Transverse colon (tissue), 4 donors: Measurements from ENCODE around the gene PLAC8L1. TPM values are rescaled to one million over a fixed set of nuclear protein-coding genes. Genes with fewer than 3 reads are reported as not detected.
A peak's percentile ranks its signal among the peaks of the same experiment; 100 is the strongest.

Experiments
- DNase-seq: peaks from one replicate; pipeline ENCODE4 v3.0.0-alpha.2; 2019
- H3K27ac ChIP-seq, 4 donors: fragments of 200-600 bp; sonication (generic); 2 replicates each; pipeline ENCODE4 v1.5.1; 2016 to 2018; ENCODE audit warnings: inconsistent platforms in 4 of 4
- H3K27me3 ChIP-seq: fragments of 200-600 bp; sonication (generic); 2 replicates; pipeline ENCODE4 v1.5.1; 2017; ENCODE audit warnings: inconsistent platforms
- H3K36me3 ChIP-seq, 4 donors: fragments of 200-600 bp; sonication (generic); 2 replicates each; pipeline ENCODE4 v1.5.1; 2017 to 2019; ENCODE audit warnings: inconsistent platforms in 4 of 4
- H3K4me1 ChIP-seq, 4 donors: fragments of 200-600 bp; sonication (generic); 2 replicates each; pipeline ENCODE4 v1.5.1; 2017 to 2020; ENCODE audit warnings: inconsistent platforms in 4 of 4
- H3K4me3 ChIP-seq, 4 donors: fragments of 200-600 bp; sonication (generic); 1 replicate in 1 of 4; 2 replicates in 3 of 4; pipeline versions ENCODE4 v1.5.1 to v1.6.1; 2017 to 2019; ENCODE audit warnings: inconsistent platforms in 4 of 4
- H3K9me3 ChIP-seq, 2 donors: fragments of 200-600 bp; sonication (generic); 2 replicates each; pipeline ENCODE4 v1.5.1; 2017 to 2019; ENCODE audit warnings: inconsistent platforms in 2 of 2
- CTCF ChIP-seq, 5 experiments: fragments of 200-600 bp in 3 of 5; fragments of 450-650 bp in 2 of 5; sonication (generic) in 3 of 5; IDR thresholded peaks; 1 replicate in 2 of 5; 2 replicates in 3 of 5; pipeline ENCODE4 v1.5.1; 2016 to 2017; ENCODE audit warnings: antibody characterized with exemption in 5 of 5, inconsistent platforms in 3 of 5, mild to moderate bottlenecking in 2 of 5, moderate library complexity in 1 of 5
- EP300 ChIP-seq: sonication (generic); formaldehyde crosslinking; IDR thresholded peaks from one replicate; pipeline ENCODE4 v1.6.1; 2017; ENCODE audit warnings: antibody characterized with exemption, low read depth
- POLR2A ChIP-seq: fragments of 450-650 bp; IDR thresholded peaks from one replicate; pipeline ENCODE4 v1.6.1; 2016; ENCODE audit warnings: antibody characterized with exemption, mild to moderate bottlenecking, moderate library complexity
- POLR2AphosphoS5 ChIP-seq, 3 donors: sonication (generic); formaldehyde crosslinking; IDR thresholded peaks; one replicate each; pipeline ENCODE4 v1.6.1; 2016; ENCODE audit warnings: antibody characterized with exemption in 3 of 3
- WGBS, 2 donors: methylation state at CpG; one replicate each; pipeline ENCODE4 v1.1.5; 2018; ENCODE audit warnings: low coverage in 1 of 2; 5-methylcytosine and 5-hydroxymethylcytosine counted together
- in situ Hi-C, 4 donors: fragments of 200-750 bp; cut with MboI; loops; one replicate each; pipeline versions ENCODE4 v1.15.0 to v1.15.1; 2017; ENCODE audit warnings: low sequenced_read_pairs in 3 of 4, low pct_ligation_motif_present in 1 of 4, low pct_unique_long_range_greater_than_20kb in 1 of 4
- intact Hi-C: fragments of 100-400 bp; cut with DNase I; formaldehyde crosslinking; loops from one replicate; pipeline ENCODE4 v1.15.1; 2023; ENCODE audit warnings: low total_unique reads
- total RNA-seq, 4 donors: library from RNA; depleted of rRNA; stranded (reverse); fragments of >200 nt; gene quantifications; one replicate each; pipeline ENCODE4 v1.1.0, GENCODE V29; 2016

PLAC8L1 gene
- total RNA-seq, 4 donors from 2014 or later, result not detected

- Histone ChIP-seq H3K9me3 (no peaks in the 10 kb centered on the region), H3K36me3 (no peaks in the 10 kb centered on the region), H3K27ac (peak overlapping the region in 2 of 4 donors; percentile 8 to 32), H3K4me3 (no peak overlapping the region), H3K27me3 (no peaks in the 10 kb centered on the region), H3K4me1 (peaks cover 0 to 9% (median 0%) of the 10 kb centered on the region in 4 donors)
- WGBS, 2 donors, result 31% methylated on average over 4 of the region's 4 CpGs; no CpG with 5 or more reads in 1 of the 2 donors
- intact Hi-C loops (no loop called here), in situ Hi-C loops (no loop called here)
- DNase-seq, result peak; percentile 49
- TF ChIP-seq EP300 (no peak), POLR2AphosphoS5 (IDR thresholded peaks at IDR 0.05) (peak in 1 of 3 donors; percentile 53), POLR2A (no peak)
Measured at GRCh38 chr5:146076028-146076427, 29.3 kb downstream of the PLAC8L1 start.

GRCh38 chr5:146073239-146073900 lies 32.0 kb downstream of the PLAC8L1 start:
- H3K4me3 ChIP-seq, result no peak overlapping the region
- WGBS, 2 donors, result 37 to 48% methylated on average over 4 to 9 of the region's 9 CpGs
- no peaks in the 10 kb centered on the region for H3K9me3 ChIP-seq
- TF ChIP-seq EP300, result no peak
- TF ChIP-seq POLR2AphosphoS5 (IDR thresholded peaks at IDR 0.05), result no peak
- TF ChIP-seq CTCF (IDR thresholded peaks at IDR 0.05), result no peak
- no peak for TF ChIP-seq POLR2A
- peaks cover 0 to 9% (median 0%) of the 10 kb centered on the region in 4 donors for H3K4me1 ChIP-seq
- no peaks in the 10 kb centered on the region for H3K36me3 ChIP-seq
- in situ Hi-C loops, result loop anchor here (25.0 kb wide), 3 partner anchors 161 to 1861 kb away; no protein-coding TSS in a partner anchor
- DNase-seq, result peak; percentile 15
- H3K27me3 ChIP-seq, result no peaks in the 10 kb centered on the region
- H3K27ac ChIP-seq, result no peak overlapping the region
- intact Hi-C loops, result no loop called here

GRCh38 chr5:146072595-146072994 lies 32.8 kb downstream of the PLAC8L1 start:
- peaks cover 0 to 9% (median 0%) of the 10 kb centered on the region in 4 donors for H3K4me1 ChIP-seq
- TF ChIP-seq POLR2AphosphoS5 (IDR thresholded peaks at IDR 0.05) (no peak), EP300 (no peak), POLR2A (no peak), CTCF (IDR thresholded peaks at IDR 0.05) (no peak)
- no peaks in the 10 kb centered on the region for H3K36me3 ChIP-seq
- in situ Hi-C loops (loop anchor here (25.0 kb wide), 3 partner anchors 160 to 1860 kb away; no protein-coding TSS in a partner anchor), intact Hi-C loops (no loop called here)
- 92 to 100% methylated on average over 1 to 2 of the region's 2 CpGs for WGBS, 2 donors
- H3K27ac ChIP-seq, result no peak overlapping the region
- DNase-seq, result no peak
- no peaks in the 10 kb centered on the region for H3K27me3 ChIP-seq
- no peaks in the 10 kb centered on the region for H3K9me3 ChIP-seq
- H3K4me3 ChIP-seq, result no peak overlapping the region

- no peak for DNase-seq
- no peak overlapping the region for H3K27ac ChIP-seq
- no peaks in the 10 kb centered on the region for H3K27me3 ChIP-seq
- intact Hi-C loops, result no loop called here
- H3K36me3 ChIP-seq, result no peaks in the 10 kb centered on the region
- TF ChIP-seq POLR2A (no peak), CTCF (IDR thresholded peaks at IDR 0.05) (no peak), POLR2AphosphoS5 (IDR thresholded peaks at IDR 0.05) (no peak), EP300 (no peak)
- in situ Hi-C loops, result loop anchor here (25.0 kb wide), 3 partner anchors 159 to 1859 kb away; no protein-coding TSS in a partner anchor
- no peak overlapping the region for H3K4me3 ChIP-seq
- no peaks in the 10 kb centered on the region for H3K9me3 ChIP-seq
- WGBS, 2 donors, result 67 to 68% methylated on average over 3 to 4 of the region's 4 CpGs
- H3K4me1 ChIP-seq, result peaks cover 0 to 4% (median 0%) of the 10 kb centered on the region in 4 donors
Measured at GRCh38 chr5:146071171-146071570, 34.2 kb downstream of the PLAC8L1 start.
